Omental fat pad (tissue), 4 donors: ENCODE measurements around the gene KRT16. TPM values are rescaled to one million over a fixed set of nuclear protein-coding genes. Genes with fewer than 3 reads are reported as not detected.
"Not testable (repeated sequence)": the region's sequence is repeated elsewhere in the genome, so short reads cannot be mapped to it uniquely, and the experiment has no call there.

Experiments used
- ATAC-seq: fragments of 150-250 bp; one replicate; pipeline ENCODE4 v1.9.1; 2016; ENCODE audit warnings: mild to moderate bottlenecking, moderate library complexity; ENCODE audit not compliant: low FRiP score
- DNase-seq: peaks from one replicate; pipeline ENCODE4 v3.0.0-alpha.2; 2019; ENCODE audit warnings: low spot score
- CTCF ChIP-seq, 3 donors: fragments of 450-650 bp; IDR thresholded peaks; one replicate each; pipeline ENCODE4 v1.5.1; 2016 to 2017; ENCODE audit warnings: antibody characterized with exemption in 3 of 3, mild to moderate bottlenecking in 3 of 3, moderate library complexity in 2 of 3
- total RNA-seq, 4 donors: library from RNA; depleted of rRNA; stranded (reverse); fragments of >200 nt; gene quantifications; one replicate each; pipeline ENCODE4 v1.1.0, GENCODE V29; 2016

The KRT16 gene
- total RNA-seq, 4 donors from 2014 or later: 0.84 to 158 (median 7.6) TPM

- no peak for TF ChIP-seq CTCF (IDR thresholded peaks at IDR 0.05)
- no peak for DNase-seq
- ATAC-seq: no peak
These were observed 18.7 kb upstream of the KRT16 start for GRCh38 chr17:41631025-41631897.

DNA sequence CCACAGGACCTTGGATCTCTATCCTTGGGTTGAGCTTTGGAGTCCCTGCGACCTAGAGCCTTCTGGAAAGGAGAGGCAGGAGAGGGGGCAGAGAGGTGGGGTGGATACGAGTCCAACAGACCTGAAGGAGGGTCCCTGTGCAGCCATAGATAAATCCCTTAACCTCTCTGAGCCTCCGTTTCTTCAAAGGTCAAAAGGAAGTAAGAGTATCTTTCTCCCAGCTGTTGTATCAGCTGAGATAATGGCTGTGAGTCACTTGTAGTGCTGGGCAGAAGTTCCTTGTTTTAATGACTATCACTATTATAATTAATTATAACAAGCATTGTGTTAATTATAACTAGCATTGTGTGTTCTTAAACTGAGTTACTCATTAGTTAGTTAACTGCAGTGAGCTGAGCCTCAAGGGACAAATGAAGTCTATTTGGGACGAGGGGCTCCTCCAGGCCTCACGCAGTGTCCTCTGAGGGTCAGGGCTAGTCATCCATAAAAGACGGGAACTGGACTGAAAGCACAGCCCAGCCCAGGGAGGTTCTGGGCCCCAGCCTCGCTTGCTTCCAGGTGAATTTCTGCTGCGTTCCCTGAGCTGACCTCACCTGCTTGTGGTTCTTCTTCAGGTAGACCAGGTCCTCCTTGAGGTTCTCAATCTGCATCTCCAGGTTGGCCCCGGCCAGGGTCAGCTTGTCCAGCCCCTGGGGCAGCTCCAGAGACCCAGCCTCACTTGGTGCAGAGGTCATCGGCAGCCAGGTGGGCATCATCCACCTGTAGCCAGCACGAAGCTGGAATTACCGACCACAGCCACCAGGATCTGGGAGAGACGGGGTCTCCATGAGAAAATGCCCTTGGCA, 17.5 kb upstream of the KRT16 start:
- ATAC-seq: no peak
- no peak for DNase-seq
- no peak for TF ChIP-seq CTCF (IDR thresholded peaks at IDR 0.05)

DNA sequence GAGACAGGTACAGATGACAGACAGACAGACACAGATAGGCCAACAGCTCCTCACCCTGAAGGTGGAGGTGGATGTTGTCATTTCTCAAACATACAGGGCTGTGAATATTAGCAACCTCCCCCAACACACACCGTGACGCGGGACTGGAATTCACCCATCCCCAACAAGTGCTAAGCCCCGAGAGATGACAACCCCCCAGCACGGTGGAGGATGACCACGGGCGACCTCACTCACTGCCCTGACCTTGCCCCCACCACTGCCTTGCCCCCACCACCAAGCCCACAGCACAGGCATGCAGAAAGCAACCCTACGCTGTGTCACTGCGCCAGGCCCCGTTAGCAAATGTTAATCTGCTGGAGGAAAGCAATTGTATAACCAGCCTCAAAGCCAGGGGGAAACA, 16.7 kb upstream of the KRT16 start:
- TF ChIP-seq CTCF (IDR thresholded peaks at IDR 0.05): no peak
- ATAC-seq (no peak), DNase-seq (no peak)

DNA sequence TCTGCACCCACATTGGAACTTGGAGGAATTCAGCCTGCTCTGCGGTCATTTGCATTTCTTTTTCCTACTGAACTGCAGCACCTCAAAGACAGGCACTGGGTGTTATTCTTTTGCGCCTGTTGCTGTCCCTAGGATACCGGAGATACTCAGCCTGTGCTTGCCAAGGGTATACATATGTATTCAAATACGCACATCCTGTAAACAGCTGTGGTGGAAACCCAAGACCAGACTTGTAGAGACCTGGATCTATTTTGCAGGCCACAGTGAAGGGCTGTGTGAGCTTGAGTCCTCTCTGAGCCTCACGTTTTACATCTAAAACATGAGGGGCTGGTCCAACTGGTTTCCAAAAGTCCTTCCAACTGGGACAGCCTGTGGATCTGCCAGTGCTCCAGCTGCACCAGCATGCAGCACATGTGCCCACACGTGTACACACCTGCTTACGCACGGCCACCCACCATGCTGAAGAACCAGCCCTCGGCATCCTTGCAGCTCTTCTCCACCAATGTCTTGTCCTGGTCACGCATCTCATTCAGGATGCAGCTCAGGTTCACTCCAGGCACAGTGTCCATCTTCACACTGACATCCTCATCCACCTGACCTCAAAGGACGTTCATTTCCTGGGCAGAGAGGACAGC, 16.2 kb upstream of the KRT16 start:
- not testable (repeated sequence) for DNase-seq, ATAC-seq

DNA sequence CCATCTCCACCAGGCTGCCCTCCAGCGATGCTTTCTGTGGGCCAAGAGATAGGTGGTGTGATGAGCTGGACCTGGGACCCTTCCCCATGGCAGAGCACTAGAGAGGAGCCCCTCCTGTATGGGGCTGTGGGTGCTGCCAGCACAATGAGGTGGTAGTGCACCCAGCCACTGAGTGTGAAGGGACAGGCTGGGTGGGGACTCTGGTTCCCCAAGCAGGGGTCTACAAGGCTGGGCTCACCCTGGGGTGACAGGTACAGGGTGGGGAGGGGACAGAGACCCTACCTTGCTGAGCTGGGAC, 15.5 kb upstream of the KRT16 start:
- not testable (repeated sequence) for ATAC-seq

GRCh38 chr17:41627316-41628072, 14.9 kb upstream of the KRT16 start:
- DNase-seq (no peak), ATAC-seq (no peak)
- TF ChIP-seq CTCF (IDR thresholded peaks at IDR 0.05): no peak

More for the DNA sequence above, 15.5 kb upstream of the KRT16 start:
- not testable (repeated sequence) for DNase-seq

GRCh38 chr17:41626914-41627295, 14.3 kb upstream of the KRT16 start:
- not testable (repeated sequence) for ATAC-seq, DNase-seq

GRCh38 chr17:41626028-41626913, 13.7 kb upstream of the KRT16 start:
- not testable (repeated sequence) for ATAC-seq, DNase-seq
